HFFc6 (cell line): ENCODE data around the gene DUT. TPM values are rescaled to one million over a fixed set of nuclear protein-coding genes. Genes with fewer than 3 reads are reported as not detected.

Experiments used
- DNase-seq: peaks from one replicate; pipeline ENCODE4 v3.0.0-alpha.2; 2018
- H3K27ac Mint-ChIP-seq: 2 replicates; pipeline ENCODE4 v1.8.0; 2020; ENCODE audit warnings: mild to moderate bottlenecking, mixed read lengths
- H3K27me3 Mint-ChIP-seq: 2 replicates; pipeline ENCODE4 v1.8.0; 2021; ENCODE audit warnings: mild to moderate bottlenecking, moderate library complexity, mixed read lengths; ENCODE audit not compliant: insufficient read depth
- H3K36me3 Mint-ChIP-seq: 2 replicates; pipeline ENCODE4 v1.8.0; 2021; ENCODE audit warnings: low read depth, mixed read lengths
- H3K4me1 Mint-ChIP-seq: 2 replicates; pipeline ENCODE4 v1.8.0; 2020; ENCODE audit warnings: low read depth, mixed read lengths
- H3K4me3 Mint-ChIP-seq: 2 replicates; pipeline ENCODE4 v1.8.0; 2020; ENCODE audit warnings: mild to moderate bottlenecking, moderate library complexity, mixed read lengths
- H3K9me3 Mint-ChIP-seq: 2 replicates; pipeline ENCODE4 v1.8.0; 2020; ENCODE audit warnings: mild to moderate bottlenecking, mixed read lengths
- CTCF ChIP-seq: fragments of 200-600 bp; sonication (generic); IDR thresholded peaks from 2 replicates; pipeline ENCODE4 v1.5.0; 2021; ENCODE audit warnings: antibody characterized with exemption, mild to moderate bottlenecking
- long read RNA-seq: library from polyadenylated mRNA; unstranded; transcript quantifications from one replicate; pipeline ENCODE4 v2.0.0, GENCODE V29; 2019
- total RNA-seq, 6 experiments: library from RNA; stranded (reverse); fragmentation: NEBNext Ultra II Directional; extraction: Animal tissue kit (Norgen Biotek cat#: 25700); gene quantifications; 2 replicates in 1 of 6; 3 replicates in 5 of 6; pipeline ENCODE4 v1.2.3, GENCODE V29; 2021

DUT gene
- total RNA-seq: 100 to 1,000 TPM in 5 of 6 experiments, 10 to 100 TPM in 1; 86.0 to 130 (median 114) TPM
- long read RNA-seq, transcript DUT-202 (6 exons, 1,935 nt): minor isoform, 53 of 147 reads
- long read RNA-seq, transcript DUT-205 (7 exons, 769 nt): minor isoform, 15 of 147 reads
- long read RNA-seq, transcript DUT-201 (7 exons, 2,147 nt): major isoform, 66 of 147 reads
- long read RNA-seq, partial matches to known transcripts: 4 of 147 reads
- long read RNA-seq, other reads (novel, unspliced or antisense): 2 of 147 reads

DNA sequence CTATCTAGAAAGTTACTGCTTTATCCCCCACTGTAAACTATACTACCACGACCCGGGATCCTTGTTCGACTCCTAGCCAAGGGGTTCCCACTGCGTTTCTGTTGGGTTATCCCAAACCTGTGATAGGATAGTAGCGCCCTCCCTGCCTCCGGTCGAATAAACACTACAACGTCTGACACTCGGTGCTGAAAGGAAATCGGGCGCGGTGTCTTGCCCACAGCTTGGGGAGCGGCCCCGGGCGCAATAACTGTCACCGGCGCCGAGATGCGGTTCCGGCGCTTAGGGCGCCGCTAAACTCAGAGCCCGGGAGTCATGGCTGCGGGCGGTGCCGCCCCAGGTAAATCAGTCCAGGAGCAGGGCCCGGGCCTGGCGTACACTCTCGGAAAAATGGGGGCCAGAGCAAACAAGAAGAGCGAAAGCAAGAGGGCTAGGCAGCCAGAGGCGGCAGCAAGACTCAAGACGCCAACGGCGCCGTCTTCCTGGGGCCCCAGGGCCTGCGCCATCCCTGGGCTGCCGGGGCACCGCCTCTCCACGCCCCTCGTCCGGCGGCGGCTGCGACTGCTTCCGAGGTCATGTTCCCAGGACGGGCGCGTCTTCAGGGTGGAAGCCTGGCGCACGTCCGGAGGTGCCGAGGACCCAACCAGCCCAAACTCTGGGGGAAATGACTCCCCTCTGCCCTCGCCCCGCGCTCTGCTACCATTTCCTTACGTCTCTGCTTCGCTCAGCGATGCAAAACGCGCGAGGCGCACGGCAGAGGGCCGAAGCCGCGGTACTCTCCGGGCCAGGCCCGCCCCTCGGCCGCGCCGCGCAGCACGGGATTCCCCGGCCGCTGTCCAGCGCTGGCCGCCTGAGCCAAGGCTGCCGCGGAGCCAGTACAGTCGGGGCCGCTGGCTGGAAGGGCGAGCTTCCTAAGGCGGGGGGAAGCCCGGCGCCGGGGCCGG is at the start of gene DUT:
DUT (plus strand) TSS at position 575 of the 941 bp plus-strand sequence; CDS start at position 662, 87 bp downstream.
- H3K27ac Mint-ChIP-seq: peak within 1 kb of the TSS; percentile 95
- peak; percentile 39 for TF ChIP-seq CTCF
- H3K4me3 Mint-ChIP-seq: peak within 1 kb of the TSS; percentile 99
- peak; percentile 66 for DNase-seq
- H3K4me1 Mint-ChIP-seq: peaks cover 37% of the 10 kb centered on the region
- H3K27me3 Mint-ChIP-seq: peaks cover 3% of the 10 kb centered on the region
- H3K9me3 Mint-ChIP-seq: no peaks in the 10 kb centered on the region
- H3K36me3 Mint-ChIP-seq: peaks cover 5% of the 10 kb centered on the region; the same call in 1 of the 2 replicates

DNA sequence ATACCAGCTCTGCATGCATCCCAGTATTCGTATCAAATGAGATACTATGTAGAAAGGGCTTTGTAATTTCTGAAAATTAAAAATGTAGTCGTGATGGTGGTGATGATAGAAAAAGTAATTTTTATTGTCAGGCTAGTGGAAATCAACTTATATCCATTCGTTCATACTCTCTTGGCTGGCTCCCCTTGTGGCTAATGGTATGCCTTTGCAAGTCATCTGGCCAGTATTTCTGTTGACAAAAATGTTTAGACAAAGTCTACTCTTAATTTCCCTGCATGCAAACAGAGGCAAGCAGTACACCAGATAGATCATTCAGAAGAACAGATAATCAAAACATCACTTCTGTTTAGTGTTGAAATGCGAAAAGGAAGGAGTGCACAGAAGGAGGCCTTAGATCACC is 49.6 kb upstream of the DUT start:
- Mint-ChIP-seq H3K27me3 (peaks cover 12% of the 10 kb centered on the region; the same call in 1 of the 2 replicates), H3K4me3 (no peak overlapping the region), H3K9me3 (no peaks in the 10 kb centered on the region), H3K36me3 (no peaks in the 10 kb centered on the region), H3K4me1 (peaks cover 15% of the 10 kb centered on the region), H3K27ac (no peak overlapping the region)
- TF ChIP-seq CTCF: peak; percentile 34; the same call in 1 of the 2 replicates
- DNase-seq: no peak

DNA sequence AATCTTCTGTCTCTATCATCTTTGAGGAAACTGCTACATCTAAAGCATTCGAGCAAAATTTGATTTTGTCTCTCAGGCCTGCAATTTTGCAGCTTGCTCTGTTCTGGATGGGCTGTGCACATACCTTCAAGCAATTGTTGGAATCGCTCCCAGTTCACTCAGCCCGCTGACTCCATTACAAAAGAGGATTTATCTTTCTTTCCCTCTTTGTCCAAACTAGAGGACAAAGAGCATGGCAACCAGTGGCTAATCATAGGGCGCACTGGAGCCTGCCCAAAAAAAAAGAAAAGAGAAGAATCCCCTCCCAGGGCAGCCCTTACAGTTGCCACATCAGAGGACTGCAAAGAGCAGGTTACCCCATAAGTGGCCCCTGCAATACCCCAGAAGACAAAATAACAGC is 49.0 kb upstream of the DUT start:
- peaks cover 12% of the 10 kb centered on the region; the same call in 1 of the 2 replicates for H3K27me3 Mint-ChIP-seq
- no peak overlapping the region for H3K4me3 Mint-ChIP-seq
- no peak for DNase-seq
- H3K36me3 Mint-ChIP-seq: no peaks in the 10 kb centered on the region
- H3K9me3 Mint-ChIP-seq: no peaks in the 10 kb centered on the region
- no peak for TF ChIP-seq CTCF
- H3K27ac Mint-ChIP-seq: no peak overlapping the region
- peaks cover 15% of the 10 kb centered on the region for H3K4me1 Mint-ChIP-seq

DNA sequence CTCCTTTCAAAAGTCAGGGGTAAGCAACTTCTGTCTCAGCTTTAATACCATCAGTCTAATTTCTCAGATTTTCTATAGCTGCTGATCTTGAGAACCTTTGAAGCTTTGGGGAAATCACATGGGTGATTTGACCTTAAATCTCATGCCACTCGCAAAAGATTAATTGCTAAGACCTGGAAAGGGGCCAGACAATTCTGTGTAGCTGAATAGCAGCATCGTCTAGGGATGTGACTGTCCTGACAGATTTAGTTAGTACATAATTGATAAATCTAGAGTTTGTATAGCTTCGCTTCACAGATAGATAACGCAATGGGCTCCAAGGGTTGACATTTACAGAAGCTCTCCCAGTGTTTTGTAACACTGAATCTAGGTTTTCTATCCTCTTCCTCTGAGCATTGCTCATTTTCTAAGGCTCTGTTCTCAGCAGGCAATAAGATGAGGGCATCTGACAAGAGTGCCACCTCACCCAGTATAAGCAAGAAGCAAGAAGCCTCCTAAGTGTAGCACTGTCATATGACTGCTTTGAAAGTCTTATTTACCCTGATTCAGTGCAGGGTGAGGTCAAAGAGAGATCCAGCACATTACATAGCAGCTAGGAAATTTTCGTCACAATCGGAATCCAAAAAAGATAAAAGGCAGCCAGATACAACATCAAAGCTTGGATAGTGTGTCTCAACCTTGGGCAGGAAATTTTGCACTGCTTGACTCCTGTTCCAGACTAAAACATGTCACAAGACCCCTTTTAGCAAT is 47.7 kb upstream of the DUT start:
- DNase-seq: no peak
- Mint-ChIP-seq H3K9me3 (no peaks in the 10 kb centered on the region), H3K4me1 (peaks cover 15% of the 10 kb centered on the region), H3K27me3 (peaks cover 12% of the 10 kb centered on the region; the same call in 1 of the 2 replicates), H3K27ac (no peak overlapping the region), H3K4me3 (no peak overlapping the region), H3K36me3 (no peaks in the 10 kb centered on the region)
- TF ChIP-seq CTCF: no peak
